Mesendoderm (in vitro differentiated cells): Measurements from ENCODE around the gene ABITRAM.

Experiments used
- DNase-seq: peaks from one replicate; pipeline ENCODE4 v3.0.0; 2013
- H2AK5ac ChIP-seq: 2 replicates; pipeline ENCODE4 v1.6.1; 2013; ENCODE audit warnings: low read length, inconsistent platforms
- H2BK120ac ChIP-seq: 2 replicates; pipeline ENCODE4 v1.6.1; 2013; ENCODE audit warnings: low read depth, mild to moderate bottlenecking, low read length, moderate library complexity, mixed read lengths
- H2BK15ac ChIP-seq: replicated peaks from 2 replicates; pipeline ENCODE4 v1.6.1; 2013; ENCODE audit warnings: low read depth, mild to moderate bottlenecking, moderate library complexity
- H2BK5ac ChIP-seq: 2 replicates; pipeline ENCODE4 v1.6.1; 2013; ENCODE audit warnings: low read length, inconsistent platforms
- H3K18ac ChIP-seq: 2 replicates; pipeline ENCODE4 v1.6.1; 2013; ENCODE audit warnings: mild to moderate bottlenecking, low read length, mixed read lengths
- H3K23ac ChIP-seq: one replicate; pipeline ENCODE4 v1.6.1; 2013; ENCODE audit warnings: low read length
- H3K27ac ChIP-seq: 2 replicates; pipeline ENCODE4 v1.5.1; 2013; ENCODE audit warnings: low read depth, mild to moderate bottlenecking, inconsistent platforms, low read length, moderate library complexity
- H3K27me3 ChIP-seq: 2 replicates; pipeline ENCODE4 v1.6.1; 2013; ENCODE audit warnings: low read length, control low read depth, mild to moderate bottlenecking, inconsistent platforms; ENCODE audit not compliant: insufficient read depth, poor library complexity
- H3K36me3 ChIP-seq: 2 replicates; pipeline ENCODE4 v1.6.1; 2013; ENCODE audit warnings: low read length, inconsistent platforms; ENCODE audit not compliant: control insufficient read depth, insufficient read depth
- H3K4ac ChIP-seq: one replicate; pipeline ENCODE4 v1.6.1; 2013; ENCODE audit warnings: low read depth, mild to moderate bottlenecking, low read length, moderate library complexity
- H3K4me1 ChIP-seq: 2 replicates; pipeline ENCODE4 v1.6.1; 2013; ENCODE audit warnings: low read depth, low read length, inconsistent platforms; ENCODE audit not compliant: control insufficient read depth
- H3K4me2 ChIP-seq: 2 replicates; pipeline ENCODE4 v1.6.1; 2013; ENCODE audit warnings: low read length
- H3K4me3 ChIP-seq: 2 replicates; pipeline ENCODE4 v1.5.1; 2013; ENCODE audit warnings: mild to moderate bottlenecking, low read length
- H3K56ac ChIP-seq: one replicate; pipeline ENCODE4 v1.6.1; 2013; ENCODE audit warnings: low read length
- H3K79me1 ChIP-seq: 2 replicates; pipeline ENCODE4 v1.6.1; 2013; ENCODE audit warnings: low read length, inconsistent platforms
- H3K79me2 ChIP-seq: 2 replicates; pipeline ENCODE4 v1.6.1; 2013; ENCODE audit warnings: mild to moderate bottlenecking, low read length; ENCODE audit not compliant: control insufficient read depth, insufficient read depth
- H3K9ac ChIP-seq: 2 replicates; pipeline ENCODE4 v1.6.1; 2013; ENCODE audit warnings: low read length, inconsistent platforms
- H4K5ac ChIP-seq: one replicate; pipeline ENCODE4 v1.6.1; 2013; ENCODE audit warnings: low read length
- H4K8ac ChIP-seq: one replicate; pipeline ENCODE4 v1.6.1; 2013; ENCODE audit warnings: low read depth, mild to moderate bottlenecking, control low read depth, low read length, moderate library complexity
- WGBS: extraction: QIAGEN DNeasy Blood & Tissue Kit; methylation state at CpG from one replicate; pipeline ENCODE4 v1.1.7; 2013; ENCODE audit warnings: low lambda C conversion rate, missing lambda C conversion rate; ENCODE audit not compliant: insufficient coverage; ENCODE audit errors: extremely low coverage; 5-methylcytosine and 5-hydroxymethylcytosine counted together

Gene ABITRAM

DNA sequence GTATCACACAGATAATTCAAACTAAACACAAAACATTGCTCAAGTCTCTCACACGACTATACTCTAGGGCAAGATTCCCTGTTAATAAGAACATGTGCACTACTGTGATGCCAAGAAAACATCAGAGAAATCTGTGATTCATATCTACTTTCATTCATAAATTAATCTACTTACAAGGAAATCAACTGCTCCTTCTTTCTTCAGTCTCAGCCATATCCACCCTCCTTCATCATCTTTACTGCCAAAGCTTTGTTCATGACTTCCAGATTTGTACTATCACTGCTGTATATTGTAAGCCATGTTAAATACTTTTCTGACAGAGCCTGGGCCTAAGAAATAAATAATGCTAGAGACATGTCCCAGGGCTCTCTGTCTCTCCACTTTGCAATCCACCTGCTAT, 44.0 kb downstream of the ABITRAM start:
- H3K23ac ChIP-seq: no peak overlapping the region
- H3K27ac ChIP-seq: no peak overlapping the region
- H3K79me1 ChIP-seq: no peaks in the 10 kb centered on the region
- H2BK5ac ChIP-seq: no peak overlapping the region
- no peak overlapping the region for H2BK120ac ChIP-seq
- H3K4ac ChIP-seq: no peak overlapping the region
- H3K4me1 ChIP-seq: no peaks in the 10 kb centered on the region
- H4K8ac ChIP-seq: no peak overlapping the region
- no peak for DNase-seq
- no peaks in the 10 kb centered on the region for H3K27me3 ChIP-seq
- no peak overlapping the region for H3K18ac ChIP-seq
- no peak overlapping the region for H3K56ac ChIP-seq
- no peak overlapping the region for H4K5ac ChIP-seq
- no peak overlapping the region for H3K9ac ChIP-seq
- H3K79me2 ChIP-seq: no peaks in the 10 kb centered on the region
- no peak overlapping the region for H3K4me3 ChIP-seq
- H2BK15ac ChIP-seq: no peak overlapping the region
- WGBS: no CpG with 5 or more reads among the region's 1 CpG
- H3K36me3 ChIP-seq: peaks cover 3% of the 10 kb centered on the region
- H2AK5ac ChIP-seq: no peak overlapping the region
- H3K4me2 ChIP-seq: no peak overlapping the region

DNA sequence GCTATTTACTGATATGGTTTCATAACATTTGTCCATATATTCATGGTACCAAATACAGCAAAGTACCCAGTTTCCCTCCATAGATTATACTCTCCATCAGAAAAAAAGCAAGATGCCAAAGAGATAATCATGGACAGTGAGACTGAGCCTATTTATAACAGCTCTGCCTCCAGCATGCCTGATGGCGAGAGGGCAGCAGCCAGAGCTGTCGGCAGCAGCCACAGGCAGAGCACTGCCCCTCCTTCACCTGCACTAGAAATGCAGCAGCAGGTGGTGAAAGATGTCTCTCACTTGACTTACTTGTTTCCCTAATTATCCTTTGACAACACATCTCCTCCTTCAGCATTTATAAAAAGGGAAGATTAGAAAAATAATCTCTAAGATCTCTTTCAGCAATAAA, 46.7 kb downstream of the ABITRAM start:
- Histone ChIP-seq H3K9ac (no peak overlapping the region), H3K4me1 (no peaks in the 10 kb centered on the region), H3K36me3 (peaks cover 2% of the 10 kb centered on the region), H2BK5ac (no peak overlapping the region), H3K27ac (no peak overlapping the region), H3K27me3 (no peaks in the 10 kb centered on the region), H3K18ac (no peak overlapping the region), H2BK15ac (no peak overlapping the region), H4K5ac (no peak overlapping the region), H3K56ac (no peak overlapping the region), H3K79me2 (no peaks in the 10 kb centered on the region), H3K79me1 (no peaks in the 10 kb centered on the region), H2BK120ac (no peak overlapping the region), H3K4me2 (no peak overlapping the region), H3K23ac (no peak overlapping the region), H3K4ac (no peak overlapping the region), H3K4me3 (no peak overlapping the region), H2AK5ac (no peak overlapping the region), H4K8ac (no peak overlapping the region)
- DNase-seq: no peak
- no CpG with 5 or more reads among the region's 2 CpGs for WGBS

DNA sequence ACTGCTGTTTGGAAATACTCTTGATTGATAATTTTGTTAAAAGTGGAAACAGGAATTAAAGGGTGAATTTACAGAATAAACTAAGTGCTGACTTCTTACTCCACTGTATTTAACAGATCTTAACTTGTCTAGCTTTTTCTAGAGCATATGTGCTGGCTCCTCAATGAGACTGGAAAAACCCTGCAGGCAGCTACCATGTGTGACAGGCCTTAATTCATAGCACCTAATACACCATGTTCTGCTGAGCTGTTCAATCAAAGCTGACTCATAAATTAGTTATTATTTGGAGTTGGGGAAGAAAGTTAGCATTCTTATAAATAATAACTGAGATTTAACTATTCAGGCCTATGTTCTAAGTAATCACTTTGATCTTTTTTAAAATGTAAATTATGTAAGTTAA, 49.7 kb downstream of the ABITRAM start:
- no peaks in the 10 kb centered on the region for H3K27me3 ChIP-seq
- H3K27ac ChIP-seq: no peak overlapping the region
- H2BK5ac ChIP-seq: no peak overlapping the region
- H4K5ac ChIP-seq: no peak overlapping the region
- no peak overlapping the region for H2AK5ac ChIP-seq
- no peak for DNase-seq
- no peak overlapping the region for H4K8ac ChIP-seq
- no peak overlapping the region for H3K4me3 ChIP-seq
- H3K79me2 ChIP-seq: no peaks in the 10 kb centered on the region
- H3K9ac ChIP-seq: no peak overlapping the region
- H3K18ac ChIP-seq: no peak overlapping the region
- no peak overlapping the region for H3K4me2 ChIP-seq
- H3K56ac ChIP-seq: no peak overlapping the region
- no peaks in the 10 kb centered on the region for H3K79me1 ChIP-seq
- H3K4ac ChIP-seq: no peak overlapping the region
- no peak overlapping the region for H2BK15ac ChIP-seq
- no peaks in the 10 kb centered on the region for H3K4me1 ChIP-seq
- H3K23ac ChIP-seq: no peak overlapping the region
- H2BK120ac ChIP-seq: no peak overlapping the region
- H3K36me3 ChIP-seq: no peaks in the 10 kb centered on the region
